NT2/D1 (cell line): Measurements from ENCODE around the gene CLSTN2.

Source experiments
- DNase-seq: peaks from one replicate; pipeline ENCODE4 v3.0.0-alpha.2; 2011; ENCODE audit warnings: low read depth, low spot score
- H3K27me3 ChIP-seq: 2 replicates; pipeline ENCODE4 v1.6.0; 2011; ENCODE audit warnings: mild to moderate bottlenecking; ENCODE audit not compliant: insufficient read length, insufficient read depth
- H3K36me3 ChIP-seq: 2 replicates; pipeline ENCODE4 v1.6.1; 2011; ENCODE audit warnings: mild to moderate bottlenecking, low read length, mixed read lengths; ENCODE audit not compliant: insufficient read depth, insufficient read length
- H3K4me1 ChIP-seq: 2 replicates; pipeline ENCODE4 v1.5.1; 2011; ENCODE audit not compliant: insufficient read depth, insufficient read length
- H3K4me3 ChIP-seq: 2 replicates; pipeline ENCODE4 v1.5.1; 2011; ENCODE audit warnings: low read depth; ENCODE audit not compliant: insufficient read length
- H3K9ac ChIP-seq: 2 replicates; pipeline ENCODE4 v1.6.0; 2011; ENCODE audit warnings: low read depth; ENCODE audit not compliant: insufficient read length
- H3K9me3 ChIP-seq: 2 replicates; pipeline ENCODE4 v1.5.1; 2011; ENCODE audit warnings: mild to moderate bottlenecking, low read length; ENCODE audit not compliant: insufficient read depth
- SUZ12 ChIP-seq: IDR thresholded peaks from 2 replicates; pipeline ENCODE4 v1.6.1; 2011; ENCODE audit not compliant: insufficient read length, insufficient read depth; ENCODE audit errors: extremely low read depth
- YY1 ChIP-seq: IDR thresholded peaks from 2 replicates; pipeline ENCODE4 v1.6.1; 2011; ENCODE audit not compliant: insufficient read length, insufficient read depth
- ZNF274 ChIP-seq: IDR thresholded peaks from 2 replicates; pipeline ENCODE4 v1.6.1; 2011; ENCODE audit warnings: mild to moderate bottlenecking, low read depth, low read length

The CLSTN2 gene

DNA sequence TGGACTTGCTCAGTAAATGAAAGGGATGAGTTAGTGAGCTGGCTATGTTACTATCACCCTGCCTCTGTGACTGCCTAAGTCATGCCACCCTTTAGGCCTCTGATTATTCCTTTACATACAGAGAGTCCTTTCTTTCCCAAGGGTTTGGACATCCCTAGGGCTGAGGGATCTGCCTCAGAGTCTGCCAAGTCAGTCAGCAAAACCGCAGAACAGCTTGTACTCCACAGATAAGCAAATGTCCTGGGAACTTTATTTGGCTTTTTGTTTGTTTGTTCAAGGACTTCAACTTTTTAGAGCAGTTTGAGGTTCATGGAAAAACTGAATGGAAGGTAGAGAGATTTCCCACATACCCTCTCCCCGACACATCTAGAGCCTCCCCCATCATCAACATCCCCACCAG, 660.3 kb downstream of the CLSTN2 start:
- no peak for DNase-seq
- no peaks in the 10 kb centered on the region for H3K4me1 ChIP-seq
- no peaks in the 10 kb centered on the region for H3K27me3 ChIP-seq
- no peak overlapping the region for H3K4me3 ChIP-seq
- no peaks in the 10 kb centered on the region for H3K36me3 ChIP-seq
- no peaks in the 10 kb centered on the region for H3K9me3 ChIP-seq
- no peak overlapping the region for H3K9ac ChIP-seq
- TF ChIP-seq ZNF274 (no peak), SUZ12 (no peak), YY1 (no peak)

- DNase-seq = no peak
- Histone ChIP-seq H3K9me3 (no peaks in the 10 kb centered on the region), H3K4me3 (no peak overlapping the region), H3K36me3 (no peaks in the 10 kb centered on the region), H3K9ac (no peak overlapping the region), H3K27me3 (no peaks in the 10 kb centered on the region), H3K4me1 (no peaks in the 10 kb centered on the region)
- TF ChIP-seq ZNF274 (no peak), SUZ12 (no peak), YY1 (no peak)
Measured at GRCh38 chr3:140597364-140597763, 662.4 kb downstream of the CLSTN2 start.

DNA sequence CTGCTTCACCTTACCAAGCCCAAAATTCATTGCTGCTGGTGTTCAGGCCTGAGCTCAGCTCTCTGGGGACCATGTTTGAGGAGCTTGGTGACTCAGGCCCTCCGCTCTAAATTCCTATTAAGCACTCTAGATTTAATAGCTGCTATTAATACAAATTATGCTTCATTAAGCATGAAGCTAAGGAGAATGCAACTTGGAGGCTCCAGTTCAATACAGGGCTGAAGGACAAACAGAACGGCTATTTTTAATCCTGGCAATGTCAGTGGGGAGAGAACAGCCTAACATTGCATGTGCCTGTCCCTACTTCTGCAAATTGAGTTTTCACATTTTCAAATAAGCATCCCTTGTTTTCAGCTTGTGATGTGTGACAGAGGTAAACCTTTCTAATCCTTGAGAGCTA, 662.8 kb downstream of the CLSTN2 start:
- Histone ChIP-seq H3K27me3 (no peaks in the 10 kb centered on the region), H3K9me3 (no peaks in the 10 kb centered on the region), H3K9ac (no peak overlapping the region), H3K36me3 (no peaks in the 10 kb centered on the region), H3K4me1 (no peaks in the 10 kb centered on the region), H3K4me3 (no peak overlapping the region)
- TF ChIP-seq ZNF274 = no peak
- no peak for TF ChIP-seq SUZ12
- TF ChIP-seq YY1 = no peak
- no peak for DNase-seq

DNA sequence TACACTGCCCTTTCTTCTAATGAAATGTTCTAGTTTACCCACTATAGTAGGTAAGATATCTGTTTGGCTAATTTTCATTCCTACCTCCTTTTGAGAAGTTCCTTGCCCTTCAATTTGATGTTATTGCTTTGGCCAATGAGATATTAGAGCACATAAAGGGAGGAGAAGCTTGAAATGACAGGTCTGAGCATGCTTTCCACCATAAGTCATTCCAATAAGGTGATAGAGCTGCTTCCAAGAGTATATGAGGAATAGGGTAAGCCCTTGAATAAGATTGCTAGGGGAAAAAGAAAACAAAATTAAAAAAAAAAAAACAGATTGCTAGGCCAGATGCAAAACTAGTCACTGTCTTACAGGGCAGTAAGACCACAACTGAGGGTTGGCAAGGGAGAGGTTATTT, 664.0 kb downstream of the CLSTN2 start:
- no peak overlapping the region for H3K9ac ChIP-seq
- no peak for TF ChIP-seq YY1
- TF ChIP-seq ZNF274 = no peak
- no peak for TF ChIP-seq SUZ12
- no peaks in the 10 kb centered on the region for H3K36me3 ChIP-seq
- DNase-seq = no peak
- H3K4me1 ChIP-seq = no peaks in the 10 kb centered on the region
- no peaks in the 10 kb centered on the region for H3K9me3 ChIP-seq
- H3K4me3 ChIP-seq = no peak overlapping the region
- no peaks in the 10 kb centered on the region for H3K27me3 ChIP-seq

DNA sequence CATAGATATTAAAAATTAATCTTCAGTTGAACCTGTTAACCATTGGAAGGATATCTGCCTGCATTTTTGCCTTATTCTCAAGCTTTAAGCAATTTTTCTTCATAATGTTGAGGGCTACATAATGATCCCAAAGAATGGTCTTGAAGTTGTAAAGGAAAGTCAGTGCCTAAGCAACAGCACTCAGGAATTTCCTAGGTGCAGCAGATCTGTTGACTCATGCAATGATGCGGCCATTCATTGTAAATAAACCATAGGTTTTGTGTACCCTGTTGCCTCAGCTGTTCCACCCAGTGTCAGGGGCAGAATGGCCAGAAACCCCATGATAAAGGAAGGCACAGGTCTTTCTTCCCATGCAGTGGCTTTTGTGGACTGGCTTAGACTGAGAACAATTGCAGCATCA, 664.5 kb downstream of the CLSTN2 start:
- Histone ChIP-seq H3K36me3 (no peaks in the 10 kb centered on the region), H3K9ac (no peak overlapping the region), H3K9me3 (no peaks in the 10 kb centered on the region), H3K4me1 (no peaks in the 10 kb centered on the region), H3K4me3 (no peak overlapping the region), H3K27me3 (no peaks in the 10 kb centered on the region)
- no peak for DNase-seq
- TF ChIP-seq YY1 (no peak), ZNF274 (no peak), SUZ12 (no peak)

DNA sequence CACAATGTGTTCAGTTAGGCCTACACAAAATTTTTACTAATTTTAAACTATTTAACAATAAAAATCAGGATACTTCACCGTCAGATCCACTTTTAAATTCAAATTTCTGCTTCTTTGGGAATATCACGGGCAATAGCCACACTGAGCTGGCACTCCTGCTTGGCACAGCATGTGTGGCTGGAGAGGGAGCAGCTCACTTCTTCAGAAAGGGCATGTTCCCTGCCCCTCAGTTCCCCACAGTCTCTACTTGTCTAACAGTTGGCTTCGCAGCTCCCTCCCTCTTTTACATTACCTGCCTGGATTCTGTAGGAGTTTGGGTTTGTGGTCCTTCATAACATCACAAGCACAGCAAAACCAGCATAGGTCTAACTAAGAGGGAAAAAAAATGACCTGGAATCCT, 666.9 kb downstream of the CLSTN2 start:
- H3K27me3 ChIP-seq = no peaks in the 10 kb centered on the region
- peaks cover 2% of the 10 kb centered on the region; the same call in 1 of the 2 replicates for H3K9me3 ChIP-seq
- no peaks in the 10 kb centered on the region for H3K36me3 ChIP-seq
- no peak overlapping the region for H3K4me3 ChIP-seq
- no peak for TF ChIP-seq ZNF274
- no peak for TF ChIP-seq YY1
- no peak for TF ChIP-seq SUZ12
- DNase-seq = no peak
- H3K9ac ChIP-seq = no peak overlapping the region
- no peaks in the 10 kb centered on the region for H3K4me1 ChIP-seq

- TF ChIP-seq YY1 = no peak
- TF ChIP-seq ZNF274 = no peak
- no peak for TF ChIP-seq SUZ12
- Histone ChIP-seq H3K4me1 (no peaks in the 10 kb centered on the region), H3K27me3 (no peaks in the 10 kb centered on the region), H3K36me3 (no peaks in the 10 kb centered on the region), H3K9me3 (peaks cover 7% of the 10 kb centered on the region; the same call in 1 of the 2 replicates), H3K4me3 (no peak overlapping the region), H3K9ac (no peak overlapping the region)
- no peak for DNase-seq
Measured at GRCh38 chr3:140602781-140603180, 667.8 kb downstream of the CLSTN2 start.

- DNase-seq = no peak
- no peaks in the 10 kb centered on the region for H3K36me3 ChIP-seq
- no peaks in the 10 kb centered on the region for H3K27me3 ChIP-seq
- TF ChIP-seq SUZ12 (no peak), ZNF274 (no peak)
- no peaks in the 10 kb centered on the region for H3K4me1 ChIP-seq
- H3K4me3 ChIP-seq = no peak overlapping the region
- H3K9me3 ChIP-seq = peaks cover 7% of the 10 kb centered on the region; the same call in 1 of the 2 replicates
- H3K9ac ChIP-seq = no peak overlapping the region
Measured at GRCh38 chr3:140603766-140604165, 668.8 kb downstream of the CLSTN2 start.
